AG09319 (cell line): ENCODE data around the gene UBE3A.

Experiments used
- DNase-seq: peaks from one replicate; pipeline ENCODE4 v3.0.0-alpha.2; 2010; ENCODE audit warnings: low read depth; ENCODE audit errors: extremely low read depth
- CTCF ChIP-seq: IDR thresholded peaks from 2 replicates; pipeline ENCODE4 v1.5.1; 2011; ENCODE audit warnings: low read depth, mild to moderate bottlenecking, inconsistent platforms, low read length, moderate library complexity

The UBE3A gene

DNA sequence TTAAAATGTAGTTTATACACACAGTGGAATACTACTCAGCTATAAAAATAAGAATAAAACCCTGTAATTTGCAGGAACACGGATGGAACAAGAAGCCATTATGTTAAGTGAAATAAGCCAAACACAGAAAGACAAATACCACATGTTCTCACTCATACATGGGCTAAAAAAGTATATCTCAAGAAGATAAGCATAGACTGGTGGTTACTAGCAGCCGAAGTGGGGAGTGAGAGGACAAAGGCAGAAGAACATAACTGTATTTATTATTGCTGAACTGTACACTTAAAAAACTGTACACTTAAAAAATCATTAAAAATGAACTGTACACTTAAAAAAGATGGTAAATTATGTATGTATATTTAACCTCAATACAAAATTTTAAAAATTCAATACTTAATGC, 11.0 kb downstream of the UBE3A start:
- TF ChIP-seq CTCF, result no peak
- no peak for DNase-seq

DNA sequence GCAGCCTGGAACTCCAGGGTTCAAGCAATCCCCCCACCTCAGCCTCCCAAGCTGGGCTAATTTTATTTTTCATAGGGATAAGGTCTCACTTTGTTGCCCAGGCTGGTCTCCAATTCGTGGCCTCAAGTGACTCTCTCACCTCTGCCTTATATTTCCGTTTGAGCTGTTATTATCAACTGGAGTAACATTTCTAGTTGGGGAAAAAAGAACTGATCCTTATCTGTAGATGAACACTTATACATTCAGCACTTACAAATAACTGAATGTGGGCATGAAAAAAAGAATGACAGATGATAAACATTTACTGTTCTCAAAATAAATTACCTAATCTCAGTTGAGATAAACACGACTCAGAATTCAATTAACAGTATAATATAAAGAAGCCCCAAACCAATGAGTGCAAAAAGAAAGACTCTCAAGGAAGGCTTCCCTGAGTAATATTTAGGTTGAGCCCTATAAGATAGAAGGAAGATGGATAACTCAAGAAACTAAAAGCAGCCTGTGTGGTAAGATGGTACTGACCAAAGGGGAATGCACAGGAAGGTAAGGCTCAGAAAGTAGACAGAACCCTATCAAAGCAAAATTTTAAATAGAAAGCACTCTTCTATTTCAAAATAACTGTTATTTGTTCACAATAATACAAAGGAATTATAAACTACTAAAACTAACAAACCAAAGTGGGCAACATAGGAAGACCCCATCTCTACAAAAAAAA, 11.8 kb downstream of the UBE3A start:
- no peak for TF ChIP-seq CTCF

GRCh38 chr15:25424073-25424472, 14.8 kb downstream of the UBE3A start:
- DNase-seq, result no peak
- TF ChIP-seq CTCF, result no peak

More for the DNA sequence above, 11.8 kb downstream of the UBE3A start:
- no peak for DNase-seq

GRCh38 chr15:25422021-25422420, 16.8 kb downstream of the UBE3A start:
- TF ChIP-seq CTCF, result no peak
- DNase-seq, result peak; percentile 28

GRCh38 chr15:25418202-25418601, 20.6 kb downstream of the UBE3A start:
- no peak for DNase-seq
- TF ChIP-seq CTCF, result no peak

DNA sequence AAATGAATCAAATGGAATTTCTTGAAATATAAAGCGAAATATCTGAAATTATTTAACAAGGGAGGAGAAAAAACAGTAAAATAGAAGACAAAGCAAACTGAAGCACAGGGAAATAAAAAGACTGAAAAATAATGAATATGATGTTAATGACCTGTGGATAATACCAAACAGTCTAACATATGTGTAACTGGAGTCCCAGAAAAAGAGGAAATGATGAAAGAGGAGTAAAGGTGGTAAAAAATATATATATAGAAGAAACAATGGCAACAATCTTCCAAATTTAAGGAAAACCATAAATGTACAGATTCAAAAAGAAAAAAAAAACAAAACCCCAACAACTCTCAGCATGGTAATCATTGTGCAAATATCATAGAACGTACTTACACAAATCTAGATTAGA, 21.2 kb downstream of the UBE3A start:
- no peak for DNase-seq
- TF ChIP-seq CTCF, result no peak

GRCh38 chr15:25416693-25417092, 22.1 kb downstream of the UBE3A start:
- no peak for DNase-seq
- TF ChIP-seq CTCF, result no peak
